Gastrocnemius medialis (tissue), 4 donors: ENCODE results near the gene DOCK8.

ENCODE experiments used
- POLR2A ChIP-seq, 2 donors: fragments of 450-650 bp; IDR thresholded peaks; one replicate each; pipeline ENCODE4 v1.6.1; 2017; ENCODE audit warnings: antibody characterized with exemption in 2 of 2, mild to moderate bottlenecking in 2 of 2, moderate library complexity in 2 of 2
- TF ChIP-seq, protein P1 (sequence below), 5 experiments: fragments of 450-650 bp in 3 of 5; fragments of 200-600 bp in 2 of 5; sonication (generic) in 2 of 5; IDR thresholded peaks in 4 of 5; conservative IDR thresholded peaks in 1 of 5; 1 replicate in 4 of 5; 2 replicates in 1 of 5; pipeline ENCODE4 v1.5.1; 2016 to 2019; ENCODE audit warnings: antibody characterized with exemption in 5 of 5, mild to moderate bottlenecking in 3 of 5, moderate library complexity in 3 of 5

DNA sequence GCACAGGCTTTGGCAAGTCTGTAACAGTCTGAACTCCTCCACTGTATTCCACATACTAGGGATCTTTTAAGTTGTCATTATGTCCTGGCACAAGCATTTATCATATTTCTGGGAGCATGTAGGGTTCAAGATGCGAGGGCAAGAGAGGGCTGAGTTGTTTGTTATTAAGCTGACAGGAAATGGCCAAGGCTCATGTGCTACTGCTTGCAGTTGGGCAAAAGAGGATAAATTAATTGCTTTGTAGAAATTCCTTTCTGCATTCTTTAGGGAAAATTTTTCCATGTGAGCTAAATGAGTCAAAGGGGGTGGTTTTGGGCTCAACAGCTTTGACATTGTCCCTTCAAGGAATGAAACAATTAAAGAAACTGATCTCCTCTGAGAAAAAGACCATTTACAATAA lies 35.4 kb downstream of the DOCK8 start:
- no peak for TF ChIP-seq POLR2A (IDR thresholded peaks at IDR 0.05)
- TF ChIP-seq, protein P1, sequence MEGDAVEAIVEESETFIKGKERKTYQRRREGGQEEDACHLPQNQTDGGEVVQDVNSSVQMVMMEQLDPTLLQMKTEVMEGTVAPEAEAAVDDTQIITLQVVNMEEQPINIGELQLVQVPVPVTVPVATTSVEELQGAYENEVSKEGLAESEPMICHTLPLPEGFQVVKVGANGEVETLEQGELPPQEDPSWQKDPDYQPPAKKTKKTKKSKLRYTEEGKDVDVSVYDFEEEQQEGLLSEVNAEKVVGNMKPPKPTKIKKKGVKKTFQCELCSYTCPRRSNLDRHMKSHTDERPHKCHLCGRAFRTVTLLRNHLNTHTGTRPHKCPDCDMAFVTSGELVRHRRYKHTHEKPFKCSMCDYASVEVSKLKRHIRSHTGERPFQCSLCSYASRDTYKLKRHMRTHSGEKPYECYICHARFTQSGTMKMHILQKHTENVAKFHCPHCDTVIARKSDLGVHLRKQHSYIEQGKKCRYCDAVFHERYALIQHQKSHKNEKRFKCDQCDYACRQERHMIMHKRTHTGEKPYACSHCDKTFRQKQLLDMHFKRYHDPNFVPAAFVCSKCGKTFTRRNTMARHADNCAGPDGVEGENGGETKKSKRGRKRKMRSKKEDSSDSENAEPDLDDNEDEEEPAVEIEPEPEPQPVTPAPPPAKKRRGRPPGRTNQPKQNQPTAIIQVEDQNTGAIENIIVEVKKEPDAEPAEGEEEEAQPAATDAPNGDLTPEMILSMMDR (IDR thresholded peaks at IDR 0.05 in 4 of 5, conservative IDR thresholded peaks at IDR 0.05 in 1 of 5): no peak
